Effector memory CD4-positive, alpha-beta T cell (primary cell): Measurements from ENCODE around the gene TAF11L2.
"Not testable (repeated sequence)": the region's sequence is repeated elsewhere in the genome, so short reads cannot be mapped to it uniquely, and the experiment has no call there.

Experiments used
- DNase-seq, 3 donors: peaks; one replicate each; pipeline ENCODE4 v3.0.0-alpha.2; 2020
- H3K27ac ChIP-seq: 2 replicates; pipeline ENCODE4 v1.7.0; 2013; ENCODE audit warnings: mild to moderate bottlenecking, low read length, moderate library complexity; ENCODE audit not compliant: insufficient read depth, poor library complexity, severe bottlenecking
- H3K27me3 ChIP-seq: replicated peaks from 2 replicates; pipeline ENCODE4 v1.7.0; 2013; ENCODE audit warnings: mild to moderate bottlenecking, low read length; ENCODE audit not compliant: insufficient read depth, control insufficient read depth, poor library complexity, severe bottlenecking
- H3K36me3 ChIP-seq: 2 replicates; pipeline ENCODE4 v1.7.0; 2013; ENCODE audit warnings: mild to moderate bottlenecking, low read length, moderate library complexity; ENCODE audit not compliant: control insufficient read depth, insufficient read depth
- H3K4me1 ChIP-seq: 2 replicates; pipeline ENCODE4 v1.7.0; 2013; ENCODE audit warnings: low read length, mild to moderate bottlenecking; ENCODE audit not compliant: control insufficient read depth, insufficient read depth, poor library complexity, severe bottlenecking
- H3K4me3 ChIP-seq: 2 replicates; pipeline ENCODE4 v1.7.0; 2013; ENCODE audit warnings: low read length, low read depth, mild to moderate bottlenecking; ENCODE audit not compliant: insufficient read depth, poor library complexity, severe bottlenecking
- H3K9me3 ChIP-seq: 2 replicates; pipeline ENCODE4 v1.7.0; 2013; ENCODE audit warnings: mild to moderate bottlenecking, low read length, moderate library complexity; ENCODE audit not compliant: control insufficient read depth

TAF11L2 gene

GRCh38 chr5:17481378-17481777, 16.7 kb upstream of the TAF11L2 start:
- Histone ChIP-seq H3K4me3 (no peak overlapping the region), H3K27ac (no peak overlapping the region), H3K9me3 (no peaks in the 10 kb centered on the region), H3K27me3 (no peaks in the 10 kb centered on the region), H3K4me1 (no peaks in the 10 kb centered on the region), H3K36me3 (no peaks in the 10 kb centered on the region)
- no peak for DNase-seq

- DNase-seq: no peak
- Histone ChIP-seq H3K36me3 (no peaks in the 10 kb centered on the region), H3K27me3 (no peaks in the 10 kb centered on the region), H3K9me3 (no peaks in the 10 kb centered on the region), H3K4me1 (no peaks in the 10 kb centered on the region), H3K4me3 (no peak overlapping the region), H3K27ac (no peak overlapping the region)
These were observed 15.2 kb upstream of the TAF11L2 start for GRCh38 chr5:17482790-17483189.

DNA sequence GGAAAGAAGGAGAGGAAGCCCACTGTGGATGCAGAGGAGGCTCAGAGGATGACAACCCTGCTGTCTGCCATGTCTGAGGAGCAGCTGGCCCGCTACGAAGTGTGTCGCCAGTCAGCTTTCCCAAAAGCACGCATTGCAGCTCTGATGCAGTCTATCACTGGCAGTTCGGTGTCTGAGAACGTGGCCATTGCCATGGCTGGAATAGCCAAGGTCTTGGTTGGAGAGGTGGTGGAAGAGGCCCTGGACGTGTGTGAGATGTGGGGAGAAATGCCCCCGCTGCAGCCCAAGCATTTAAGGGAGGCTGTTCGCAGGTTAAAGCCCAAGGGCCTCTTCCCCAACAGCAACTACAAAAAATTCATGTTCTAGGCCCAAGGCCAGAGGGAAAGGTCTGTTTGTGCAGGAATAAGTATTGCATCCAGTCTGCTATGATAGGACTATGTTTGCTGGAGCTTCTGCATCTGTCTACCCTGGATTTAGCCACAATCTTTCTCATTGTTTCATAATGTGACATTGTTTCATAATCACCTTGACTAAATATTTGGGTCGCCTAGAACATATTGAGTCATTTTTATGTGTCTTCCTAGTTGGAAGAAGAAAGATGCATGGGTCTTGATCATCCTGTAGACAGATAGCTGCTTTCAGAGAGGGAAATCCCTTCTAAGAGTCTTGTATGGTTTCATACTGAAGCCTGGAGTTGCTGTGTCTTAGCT, 11.4 kb upstream of the TAF11L2 start:
- not testable (repeated sequence) for H3K27me3 ChIP-seq, H3K9me3 ChIP-seq, H3K27ac ChIP-seq, H3K36me3 ChIP-seq, DNase-seq, H3K4me1 ChIP-seq, H3K4me3 ChIP-seq

DNA sequence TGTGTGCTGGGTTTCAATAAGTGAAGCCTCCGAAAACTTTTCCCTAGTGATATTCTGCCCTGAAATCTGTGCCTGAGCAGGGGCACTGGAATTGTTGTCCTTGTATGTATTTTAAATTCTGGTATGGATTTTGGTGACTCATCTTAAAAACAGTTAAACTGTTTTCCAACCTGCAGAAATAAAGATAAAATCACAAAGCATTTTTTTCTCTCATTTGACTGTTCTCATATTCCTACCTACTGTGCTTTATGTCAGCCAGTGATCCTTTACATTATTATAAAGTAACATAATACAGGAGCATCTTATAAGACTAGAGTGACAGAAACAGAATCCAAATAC, 10.9 kb upstream of the TAF11L2 start:
- no peak for DNase-seq
- Histone ChIP-seq H3K9me3 (no peaks in the 10 kb centered on the region), H3K36me3 (no peaks in the 10 kb centered on the region), H3K27ac (no peak overlapping the region), H3K4me1 (no peaks in the 10 kb centered on the region), H3K27me3 (no peaks in the 10 kb centered on the region), H3K4me3 (no peak overlapping the region)

GRCh38 chr5:17491257-17491656, 6.8 kb upstream of the TAF11L2 start:
- not testable (repeated sequence) for H3K27ac ChIP-seq, H3K27me3 ChIP-seq, H3K4me3 ChIP-seq, H3K36me3 ChIP-seq, H3K4me1 ChIP-seq, H3K9me3 ChIP-seq, DNase-seq

DNA sequence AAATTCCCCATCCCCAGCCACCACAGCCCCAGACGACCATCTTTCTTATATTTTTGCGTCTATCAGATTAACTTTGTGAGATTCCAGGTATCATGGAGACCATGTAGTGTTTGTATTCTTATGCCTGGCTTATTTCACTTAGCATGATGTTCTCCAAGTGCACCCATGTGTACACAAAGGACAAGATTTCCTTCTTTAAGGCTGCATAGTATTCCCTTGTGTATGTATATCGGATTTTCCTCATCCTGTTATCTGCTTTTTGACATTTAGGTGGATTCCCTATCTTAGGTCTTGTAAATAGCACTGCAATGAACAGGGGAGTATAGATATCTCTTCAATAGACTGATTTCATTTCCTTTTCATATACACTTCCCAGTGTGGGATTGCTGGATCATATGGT, 5.3 kb upstream of the TAF11L2 start:
- Histone ChIP-seq H3K9me3 (no peaks in the 10 kb centered on the region), H3K27me3 (no peaks in the 10 kb centered on the region), H3K4me1 (no peaks in the 10 kb centered on the region), H3K36me3 (no peaks in the 10 kb centered on the region), H3K27ac (no peak overlapping the region), H3K4me3 (no peak overlapping the region)
- no peak for DNase-seq

DNA sequence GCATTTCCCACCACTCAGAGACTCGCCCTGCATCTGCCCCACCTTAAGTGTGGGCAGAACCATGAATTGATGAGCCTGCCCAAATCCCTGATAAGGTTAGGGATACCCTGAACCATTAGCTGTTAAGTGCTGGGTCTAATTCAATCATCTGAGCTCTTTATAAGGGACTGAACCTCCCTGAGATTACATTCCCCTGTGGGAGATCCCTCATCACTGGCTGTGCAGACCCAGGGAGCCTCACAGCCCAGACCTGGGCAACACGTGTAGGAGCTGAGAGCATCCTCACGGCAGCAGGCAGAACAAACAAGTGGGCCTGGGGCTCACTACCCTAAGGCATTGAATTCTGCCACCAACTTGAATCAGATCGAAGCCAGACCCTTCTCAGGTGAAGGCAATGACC, 585 bp upstream of the TAF11L2 start:
- H3K27me3 ChIP-seq: no peaks in the 10 kb centered on the region
- H3K9me3 ChIP-seq: no peaks in the 10 kb centered on the region
- H3K27ac ChIP-seq: no peak overlapping the region
- no peak for DNase-seq
- H3K4me3 ChIP-seq: no peak overlapping the region
- H3K36me3 ChIP-seq: no peaks in the 10 kb centered on the region
- no peaks in the 10 kb centered on the region for H3K4me1 ChIP-seq

DNA sequence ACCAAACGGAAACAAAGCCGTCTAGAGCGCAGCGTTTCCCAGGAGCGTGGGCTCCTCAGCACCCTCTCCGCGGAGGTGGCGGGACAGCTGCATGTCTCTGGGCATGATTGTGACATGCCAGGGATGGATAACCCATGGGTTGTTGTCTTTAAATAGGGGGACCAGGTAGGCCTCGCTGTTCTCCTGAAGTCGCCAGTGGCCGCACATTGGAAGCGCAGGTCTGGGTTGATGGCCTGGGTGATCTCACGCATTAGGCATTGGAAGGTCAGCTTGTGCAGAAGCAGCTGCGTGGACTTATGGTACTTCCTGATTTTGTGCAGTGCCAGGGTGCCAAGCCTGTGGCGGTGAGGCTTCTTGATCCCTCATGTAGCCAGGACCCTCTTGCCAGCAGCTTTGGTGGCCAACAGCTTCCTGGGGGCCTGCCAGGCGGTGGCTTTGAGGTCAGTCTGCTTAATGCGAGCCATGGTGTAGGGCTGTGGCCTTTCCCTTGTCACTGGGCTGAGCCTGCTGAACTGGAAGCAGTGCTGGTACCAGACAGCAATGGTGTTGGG, 13.8 kb downstream of the TAF11L2 start:
- Histone ChIP-seq H3K27ac (no peak overlapping the region), H3K4me1 (no peaks in the 10 kb centered on the region), H3K9me3 (no peaks in the 10 kb centered on the region), H3K4me3 (no peak overlapping the region), H3K36me3 (no peaks in the 10 kb centered on the region), H3K27me3 (no peaks in the 10 kb centered on the region)
- DNase-seq: no peak

GRCh38 chr5:17517526-17517925, 19.5 kb downstream of the TAF11L2 start:
- H3K9me3 ChIP-seq, H3K4me3 ChIP-seq, H3K36me3 ChIP-seq, H3K4me1 ChIP-seq, H3K27me3 ChIP-seq, DNase-seq, H3K27ac ChIP-seq: not testable (repeated sequence)

DNA sequence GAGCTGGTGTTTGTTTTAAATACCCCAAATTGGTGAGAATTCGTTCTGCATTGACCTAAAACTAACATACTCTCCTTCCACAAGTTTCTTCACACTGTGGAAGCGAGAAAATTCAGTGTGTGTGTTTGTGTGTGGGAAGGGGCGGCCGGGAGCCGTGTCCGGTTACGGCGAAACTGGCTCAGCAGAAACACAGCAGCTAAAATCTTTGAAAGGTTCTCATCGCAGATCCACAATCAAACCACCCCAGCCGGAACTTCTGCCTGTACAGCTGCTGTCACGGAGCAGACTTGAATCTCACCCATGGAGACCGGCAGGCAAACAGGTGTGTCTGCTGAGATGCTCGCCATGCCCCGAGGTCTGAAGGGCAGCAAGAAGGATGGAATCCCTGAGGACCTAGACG, 20.0 kb downstream of the TAF11L2 start, which contains the start of gene TAF11L3:
Gene TAF11L3 (plus strand): TSS at position 301 of the 400 bp plus-strand sequence.
- H3K4me3 ChIP-seq, H3K27me3 ChIP-seq, H3K27ac ChIP-seq, H3K9me3 ChIP-seq, DNase-seq, H3K4me1 ChIP-seq, H3K36me3 ChIP-seq: not testable (repeated sequence)
